Ecto neural progenitor cell (in vitro differentiated cells): ENCODE data around the gene CACUL1.

Experiments used
- DNase-seq: peaks from one replicate; pipeline ENCODE4 v3.0.0-alpha.2; 2018; ENCODE audit warnings: low spot score

CACUL1 gene

GRCh38 chr10:118638680-118639079 lies 116.1 kb downstream of the CACUL1 start:
- no peak for DNase-seq

GRCh38 chr10:118635674-118636402 lies 118.9 kb downstream of the CACUL1 start:
- no peak for DNase-seq

- no peak for DNase-seq
Measured at GRCh38 chr10:118633786-118634185, 121.0 kb downstream of the CACUL1 start.

GRCh38 chr10:118629211-118629610 lies 125.6 kb downstream of the CACUL1 start:
- no peak for DNase-seq

- no peak for DNase-seq
Measured at GRCh38 chr10:118628397-118628796, 126.4 kb downstream of the CACUL1 start.

GRCh38 chr10:118626953-118627352 lies 127.8 kb downstream of the CACUL1 start:
- no peak for DNase-seq
